ENCODE measurements around the gene DENND1A.

The DENND1A gene

GRCh38 chr9:123807251-123807650, 122.7 kb downstream of the DENND1A start:
- no peak for DNase-seq

GRCh38 chr9:123806829-123807228, 123.1 kb downstream of the DENND1A start:
- DNase-seq: no peak

GRCh38 chr9:123798195-123798594, 131.7 kb downstream of the DENND1A start:
- no peak for DNase-seq

GRCh38 chr9:123796618-123797484, 133.1 kb downstream of the DENND1A start:
- no peak for DNase-seq

GRCh38 chr9:123796094-123796493, 133.8 kb downstream of the DENND1A start:
- DNase-seq: no peak

GRCh38 chr9:123795336-123795735, 134.6 kb downstream of the DENND1A start:
- no peak for DNase-seq

GRCh38 chr9:123792501-123792900, 137.4 kb downstream of the DENND1A start:
- DNase-seq: no peak

- DNase-seq: no peak
Observed at GRCh38 chr9:123789554-123790292, 140.2 kb downstream of the DENND1A start.

GRCh38 chr9:123787416-123787815, 142.5 kb downstream of the DENND1A start:
- DNase-seq: no peak

GRCh38 chr9:123784518-123784917, 145.4 kb downstream of the DENND1A start:
- no peak for DNase-seq

- no peak for DNase-seq
Observed at GRCh38 chr9:123778232-123778902, 151.6 kb downstream of the DENND1A start.

GRCh38 chr9:123776708-123777537, 153.0 kb downstream of the DENND1A start:
- DNase-seq: no peak

GRCh38 chr9:123775289-123776284, 154.3 kb downstream of the DENND1A start:
- no peak for DNase-seq

- DNase-seq: no peak
Observed at GRCh38 chr9:123773783-123774182, 156.1 kb downstream of the DENND1A start.

GRCh38 chr9:123772967-123773366, 157.0 kb downstream of the DENND1A start:
- DNase-seq: no peak

- no peak for DNase-seq
Observed at GRCh38 chr9:123772374-123772773, 157.6 kb downstream of the DENND1A start.

- DNase-seq: no peak
Observed at GRCh38 chr9:123771690-123772089, 158.2 kb downstream of the DENND1A start.

- no peak for DNase-seq
Observed at GRCh38 chr9:123769719-123770118, 160.2 kb downstream of the DENND1A start.

GRCh38 chr9:123763910-123764588, 165.9 kb downstream of the DENND1A start:
- no peak for DNase-seq

- no peak for DNase-seq
Observed at GRCh38 chr9:123761905-123762605, 167.9 kb downstream of the DENND1A start.
